ENCODE data around the gene LPAR1. TPM values are rescaled to one million over a fixed set of nuclear protein-coding genes. Genes with fewer than 3 reads are reported as not detected.

LPAR1 gene
- total and polyA plus RNA-seq, 2 of the 8 experiments (the other 6 are each of a cell fraction or from before 2014, with no cell fraction given): 3.4 to 5.1 TPM

DNA sequence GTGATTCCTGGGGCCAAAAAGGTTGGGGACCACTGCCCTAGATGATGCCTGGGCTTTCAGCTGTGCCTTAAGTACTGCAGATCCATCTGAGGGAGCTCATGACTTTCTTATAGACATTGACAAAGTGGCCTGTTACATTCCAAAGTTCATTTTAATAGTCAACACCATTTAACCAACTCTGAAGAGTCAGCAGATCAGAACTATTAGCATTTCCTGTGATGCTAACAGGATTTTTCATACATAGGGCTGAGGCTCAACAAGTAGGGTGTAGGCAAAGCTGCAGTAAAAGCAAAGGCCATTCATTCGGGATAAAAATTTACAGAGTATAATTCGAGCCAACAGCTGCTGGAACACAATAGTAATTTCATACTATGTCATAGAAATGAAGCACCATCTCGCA is 105.4 kb downstream of the LPAR1 start:
- Histone ChIP-seq H3K56ac (replicated peaks; ENCODE audit: insufficient read length, low read depth, low read length) (no peak overlapping the region), H3K79me2 (ENCODE audit: control insufficient read depth in 1 of 2, insufficient read depth in 2 of 2, low read length in 2 of 2) (no peaks in the 10 kb centered on the region), H3K14ac (ENCODE audit: insufficient read length) (no peak overlapping the region), H3K27ac (ENCODE audit: low read depth, low read length) (no peak overlapping the region), H3K79me1 (ENCODE audit: low read depth, low read length) (no peaks in the 10 kb centered on the region), H3K9ac (replicated peaks in 1 of 4; ENCODE audit: extremely low read depth in 1 of 4, low read depth in 3 of 4, low read length in 3 of 4) (no peak overlapping the region), H4K5ac (ENCODE audit: insufficient read length, low read depth, low read length) (no peak overlapping the region), H3K4me2 (ENCODE audit: insufficient read depth in 1 of 2, low read depth in 2 of 2, low read length in 2 of 2) (no peak overlapping the region), H2BK20ac (ENCODE audit: low read length) (no peak overlapping the region), H2AFZ (ENCODE audit: low read length) (no peak overlapping the region), H3K27me3 (replicated peaks in 1 of 4; ENCODE audit: control insufficient read depth in 3 of 4, extremely low read depth in 1 of 4, insufficient read depth in 3 of 4, low read length in 3 of 4) (no peaks in the 10 kb centered on the region), H2AK5ac (ENCODE audit: low read depth, low read length) (no peak overlapping the region), H3K4me1 (replicated peaks in 1 of 4; ENCODE audit: control insufficient read depth in 3 of 4, insufficient read depth in 4 of 4, low read length in 3 of 4) (peaks cover 0 to 2% (median 0%) of the 10 kb centered on the region in 4 experiments; a peak in 1 of 7 replicates), H3K23me2 (ENCODE audit: low read depth, low read length) (no peaks in the 10 kb centered on the region), H4K20me1 (replicated peaks in 1 of 2; ENCODE audit: control insufficient read depth in 1 of 2, insufficient read depth in 2 of 2, low read length in 2 of 2) (no peaks in the 10 kb centered on the region), H3K4me3 (ENCODE audit: extremely low read depth in 1 of 4, insufficient read depth in 2 of 4, low read depth in 3 of 4, low read length in 4 of 4) (no peak overlapping the region), H3K36me3 (ENCODE audit: control insufficient read depth in 2 of 4, insufficient read depth in 4 of 4, low read length in 3 of 4) (no peaks in the 10 kb centered on the region), H2BK120ac (replicated peaks; ENCODE audit: low read depth, low read length) (no peak overlapping the region), H3K9me3 (ENCODE audit: insufficient read depth in 2 of 2, low read depth in 1 of 2, low read length in 1 of 2) (no peaks in the 10 kb centered on the region), H3K4ac (replicated peaks; ENCODE audit: insufficient read length, low read depth, low read length) (no peak overlapping the region), H4K91ac (replicated peaks; ENCODE audit: insufficient read length, low read length) (no peak overlapping the region), H3K23ac (ENCODE audit: insufficient read length) (no peak overlapping the region), H2BK12ac (ENCODE audit: low read depth, low read length) (no peak overlapping the region), H2BK5ac (ENCODE audit: low read depth, low read length) (no peak overlapping the region), H2BK15ac (ENCODE audit: low read length) (no peak overlapping the region), H4K8ac (ENCODE audit: extremely low read depth, insufficient read depth, low read length) (no peak overlapping the region), H3K18ac (ENCODE audit: extremely low read depth, low read length) (no peak overlapping the region)
- ChIA-PET CTCF (ENCODE audit: partially characterized antibody) (no interaction called here), POLR2A (ENCODE audit: partially characterized antibody) (no interaction called here)
- no peak for TF ChIP-seq TEAD4 (IDR thresholded peaks at IDR 0.05; ENCODE audit: low read depth, low read length)
- no peak for TF ChIP-seq TBP (IDR thresholded peaks at IDR 0.05; ENCODE audit: low read depth, low read length)
- no peak for TF ChIP-seq HDAC2 (IDR thresholded peaks at IDR 0.05; ENCODE audit: borderline replicate concordance in 1 of 2, low read depth in 2 of 2, low read length in 2 of 2)
- TF ChIP-seq CBX5 (IDR thresholded peaks at IDR 0.05; ENCODE audit: low read depth, low read length): no peak
- no peak for TF ChIP-seq SIX5 (IDR thresholded peaks at IDR 0.05; ENCODE audit: low read depth, low read length)
- no peak for TF ChIP-seq SRF (IDR thresholded peaks at IDR 0.05; ENCODE audit: low read depth, low read length)
- no peak for TF ChIP-seq YY1 (IDR thresholded peaks at IDR 0.05; ENCODE audit: low read depth, low read length)
- TF ChIP-seq KDM5A (IDR thresholded peaks at IDR 0.05; ENCODE audit: low read length): no peak
- TF ChIP-seq SP2 (IDR thresholded peaks at IDR 0.05; ENCODE audit: low read length): no peak
- FAIRE-seq (no peak), DNase-seq (ENCODE audit: low read depth in 1 of 2, low spot score in 2 of 2) (no peak)
- WGBS, 2 experiments (ENCODE audit: extremely low coverage in 1 of 2, insufficient coverage in 1 of 2, insufficient read length in 1 of 2, insufficient replicate concordance in 2 of 2, low coverage in 1 of 2, low lambda C conversion rate in 2 of 2, missing lambda C conversion rate in 1 of 2): 87% methylated on average over 3 of the region's 3 CpGs; no CpG with 5 or more reads in 1 of the 2 experiments
